ENCODE data around the gene NACC1.

GRCh38 chr19:13120031-13120430 lies 2.0 kb downstream of the NACC1 start:
- TF ChIP-seq CTCF (conservative IDR thresholded peaks at IDR 0.05; ENCODE audit: low read length) (no peak), EZH2phosphoT487 (IDR thresholded peaks at IDR 0.05; ENCODE audit: borderline replicate concordance) (no peak)

Data from Loucy (cell line).